Fibroblast of the aortic adventitia (primary cell): ENCODE results near the gene TMTC1. TPM values are rescaled to one million over a fixed set of nuclear protein-coding genes. Genes with fewer than 3 reads are reported as not detected.

ENCODE experiments used
- DNase-seq: peaks from one replicate; pipeline ENCODE4 v3.0.0-alpha.2; 2010; ENCODE audit warnings: low read depth
- H3K4me3 ChIP-seq: 2 replicates; pipeline ENCODE4 v1.5.1; 2011; ENCODE audit warnings: low read depth, mild to moderate bottlenecking, control low read depth, low read length, moderate library complexity
- CTCF ChIP-seq: IDR thresholded peaks from 2 replicates; pipeline ENCODE4 v1.5.1; 2011; ENCODE audit warnings: mild to moderate bottlenecking, low read length, control low read depth, inconsistent platforms; ENCODE audit not compliant: insufficient read depth
- total RNA-seq: library from RNA; depleted of rRNA; stranded (reverse); fragments of >200 nt; gene quantifications from 2 replicates; pipeline ENCODE4 v1.2.3, GENCODE V29; 2012; ENCODE audit warnings: low replicate concordance

The TMTC1 gene
- total RNA-seq, 1 donor, result 54.9 TPM

GRCh38 chr12:29807129-29807528, 23.4 kb upstream of the TMTC1 start:
- H3K4me3 ChIP-seq, result no peak overlapping the region
- TF ChIP-seq CTCF, result no peak
- DNase-seq, result no peak

- TF ChIP-seq CTCF, result no peak
- no peak for DNase-seq
- no peak overlapping the region for H3K4me3 ChIP-seq
Measured at GRCh38 chr12:29804019-29804418, 20.3 kb upstream of the TMTC1 start.

- peak; percentile 30 for DNase-seq
- no peak overlapping the region for H3K4me3 ChIP-seq
- TF ChIP-seq CTCF, result no peak
Measured at GRCh38 chr12:29799591-29799990, 15.8 kb upstream of the TMTC1 start.

GRCh38 chr12:29797565-29798355, 14.0 kb upstream of the TMTC1 start:
- no peak overlapping the region for H3K4me3 ChIP-seq
- no peak for TF ChIP-seq CTCF
- DNase-seq, result no peak

- H3K4me3 ChIP-seq, result no peak overlapping the region
- peak; percentile 94 for DNase-seq
- no peak for TF ChIP-seq CTCF
Measured at GRCh38 chr12:29796823-29797263, 13.1 kb upstream of the TMTC1 start.

GRCh38 chr12:29795715-29796114, 12.0 kb upstream of the TMTC1 start:
- TF ChIP-seq CTCF, result no peak
- no peak overlapping the region for H3K4me3 ChIP-seq
- DNase-seq, result no peak
